K562 (cell line): ENCODE results near the gene PRC1. TPM values are rescaled to one million over a fixed set of nuclear protein-coding genes. Genes with fewer than 3 reads are reported as not detected.

ENCODE experiments used
- ATF7 ChIP-seq: fragments of 450-650 bp; IDR thresholded peaks from 2 replicates; pipeline ENCODE4 v1.7.1; 2014; ENCODE audit warnings: mild to moderate bottlenecking, moderate library complexity
- CEBPG ChIP-seq, 3 experiments: fragments of 200-800 bp in 1 of 3; sonication (Bioruptor generic) in 1 of 3; sonication (generic) in 1 of 3; formaldehyde crosslinking in 1 of 3; IDR thresholded peaks in 2 of 3; conservative IDR thresholded peaks in 1 of 3; 2 replicates each; pipeline versions ENCODE4 v1.6.1 to v1.8.0; 2016 to 2022; ENCODE audit warnings: missing compliant biosample characterization in 2 of 3, missing genetic modification characterization in 2 of 3, mild to moderate bottlenecking in 1 of 3, missing genetic modification reagents in 1 of 3
- HDAC1 ChIP-seq, 2 experiments: fragments of 450-650 bp; IDR thresholded peaks; 2 replicates each; pipeline ENCODE4 v1.6.1; 2016 to 2017; ENCODE audit warnings: inconsistent platforms in 1 of 2, mild to moderate bottlenecking in 1 of 2, moderate library complexity in 1 of 2
- HDAC2 ChIP-seq: fragments of 450-650 bp; IDR thresholded peaks from 2 replicates; pipeline ENCODE4 v1.6.1; 2016; ENCODE audit warnings: mild to moderate bottlenecking
- KLF13 ChIP-seq: fragments of 450-650 bp; IDR thresholded peaks from 2 replicates; pipeline ENCODE4 v1.6.1; 2016; ENCODE audit warnings: missing genetic modification characterization, low read depth, mild to moderate bottlenecking, missing compliant biosample characterization, moderate library complexity, borderline replicate concordance
- KLF16 ChIP-seq: IDR thresholded peaks from 2 replicates; pipeline ENCODE4 v1.6.1; 2016; ENCODE audit warnings: antibody characterized with exemption
- MYNN ChIP-seq, 2 experiments: sonication (generic); formaldehyde crosslinking in 1 of 2; IDR thresholded peaks; 2 replicates each; pipeline versions ENCODE4 v1.5.0 to v1.6.1; 2016 to 2020; ENCODE audit warnings: antibody characterized with exemption in 1 of 2, missing genetic modification reagents in 1 of 2
- REST ChIP-seq, 2 experiments: fragments of 450-650 bp; formaldehyde crosslinking in 1 of 2; IDR thresholded peaks; 2 replicates each; pipeline versions ENCODE4 v1.4.0 to v1.6.1; 2014 to 2020; ENCODE audit warnings: mild to moderate bottlenecking in 2 of 2, borderline replicate concordance in 1 of 2, low read depth in 1 of 2
- SMAD4 ChIP-seq: fragments of 250-450 bp; sonication (Bioruptor Pico); conservative IDR thresholded peaks from 2 replicates; pipeline ENCODE4 v1.8.0; 2021; ENCODE audit warnings: inconsistent platforms, mild to moderate bottlenecking, moderate library complexity
- SNRNP70 ChIP-seq: fragments of 200-400 bp; formaldehyde crosslinking; optimal IDR thresholded peaks from 2 replicates; pipeline ENCODE3; 2017; ENCODE audit warnings: low read depth, low read length
- TOE1 ChIP-seq, 2 experiments: fragments of 450-650 bp in 1 of 2; sonication (generic) in 1 of 2; formaldehyde crosslinking in 1 of 2; IDR thresholded peaks; 2 replicates each; pipeline versions ENCODE4 v1.7.1 to v1.8.0; 2016 to 2022; ENCODE audit warnings: borderline replicate concordance in 2 of 2, mild to moderate bottlenecking in 2 of 2, antibody characterized with exemption in 1 of 2, inconsistent platforms in 1 of 2, low read depth in 1 of 2, missing genetic modification reagents in 1 of 2, moderate library complexity in 1 of 2
- ZNF644 ChIP-seq: fragments of 200-800 bp; sonication (Bioruptor generic); IDR thresholded peaks from 2 replicates; pipeline ENCODE4 v1.6.1; 2016; ENCODE audit warnings: low read depth, missing genetic modification characterization, missing compliant biosample characterization
- ZNF766 ChIP-seq: fragments of 200-800 bp; sonication (Bioruptor generic); conservative IDR thresholded peaks from 2 replicates; pipeline ENCODE4 v1.6.1; 2016; ENCODE audit warnings: missing genetic modification characterization, missing compliant biosample characterization
- polyA plus RNA-seq, 8 experiments: library from polyadenylated mRNA; depleted of rRNA in 4 of 8; stranded (reverse) in 5 of 8; unstranded in 3 of 8; fragments of >200 nt; fragmentation: Nextera tagmentation in 2 of 8; fragmentation: Illumina TruSeq in 1 of 8; extraction: Ambion mirVana in 2 of 8; extraction: Trizol in 1 of 8; gene quantifications; 2 replicates each; pipeline versions ENCODE4 v1.2.1 to v1.2.3, GENCODE V29; 2011 to 2014; ENCODE audit warnings: inconsistent platforms in 1 of 8, missing spikeins in 1 of 8
- total RNA-seq, 7 experiments: library from RNA; depleted of rRNA in 6 of 7; stranded (reverse); fragments of >200 nt in 6 of 7; fragmentation: Illumina TruSeq in 2 of 7; extraction: Trizol in 2 of 7; gene quantifications; 2 replicates each; pipeline versions ENCODE4 v1.2.1 to v1.2.3, GENCODE V29; 2011 to 2021; ENCODE audit warnings: low replicate concordance in 1 of 7
- TF ChIP-seq, protein P1 (sequence below): IDR thresholded peaks from 2 replicates; pipeline ENCODE4 v1.6.1; 2011; ENCODE audit warnings: borderline replicate concordance, low read depth, mild to moderate bottlenecking, moderate library complexity, low read length; ENCODE audit not compliant: insufficient read depth, poor library complexity, severe bottlenecking

Gene PRC1
- total and polyA plus RNA-seq, 9 of the 15 experiments (the other 6 are each of a cell fraction or from before 2014, with no cell fraction given) = 156 to 391 (median 240) TPM

DNA sequence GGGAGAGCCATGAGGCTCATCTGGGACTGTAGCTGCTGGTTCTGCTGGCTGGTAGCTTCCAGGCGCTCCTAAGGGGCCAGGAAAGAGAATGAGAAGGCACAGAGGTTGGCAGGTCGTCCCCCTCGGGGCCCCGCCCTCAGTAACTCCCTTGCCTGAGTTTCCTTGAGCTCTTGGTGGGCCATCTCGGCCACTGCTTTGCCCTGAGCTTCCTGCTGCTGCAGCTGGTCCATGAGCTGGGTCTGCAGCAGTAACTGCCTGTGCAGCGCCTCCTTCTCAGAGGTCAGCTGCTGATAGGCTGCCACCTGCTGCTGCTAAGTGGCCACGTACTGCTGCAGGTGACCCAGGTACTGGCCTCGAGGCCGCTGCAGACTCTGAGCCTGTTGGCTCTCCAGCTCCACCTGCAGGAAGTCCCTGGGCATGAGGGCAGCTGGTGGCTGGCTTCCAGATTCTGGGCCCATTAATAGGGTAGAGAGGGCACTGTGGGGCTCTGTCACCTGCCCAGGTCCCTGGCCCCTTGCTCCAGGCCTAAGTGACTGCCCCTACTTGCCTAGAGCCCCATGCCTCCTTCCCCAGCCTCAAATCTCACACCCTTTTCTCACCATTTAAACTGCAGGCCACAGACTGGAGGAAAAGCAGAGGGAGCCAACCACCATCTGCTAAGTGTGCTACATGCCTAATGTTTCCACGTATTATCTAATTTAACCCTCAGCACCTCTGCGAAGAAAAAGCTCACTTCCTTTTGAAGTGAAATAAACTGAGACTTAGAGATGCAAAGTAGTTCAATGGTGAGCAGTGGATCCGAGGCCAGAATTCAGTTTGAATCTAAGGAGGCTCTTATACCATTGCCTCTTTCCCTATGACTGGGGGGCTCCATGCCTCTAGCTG, 38.8 kb upstream of the PRC1 start (continued):
- TF ChIP-seq REST (IDR thresholded peaks at IDR 0.05; ENCODE audit: borderline replicate concordance) (peak; percentile 82; the same call in 1 of the 2 replicates), REST (CRISPR knock-in tag; IDR thresholded peaks at IDR 0.05; ENCODE audit: low read depth) (no peak), SMAD4 (CRISPR knock-in tag) (0 out of 2 replicates have a peak, but pooled peaks have one; percentile 28), SNRNP70 (no peak), HDAC1 (IDR thresholded peaks at IDR 0.05) (peak in 1 of 2 experiments; percentile 41; a peak in 1 of 4 replicates), MYNN (IDR thresholded peaks at IDR 0.05) (peak; percentile 40; the same call in 1 of the 2 replicates), MYNN (CRISPR knock-in tag; IDR thresholded peaks at IDR 0.05) (no peak), KLF16 (peak; percentile 34; the same call in 1 of the 2 replicates), ATF7 (peak; percentile 52), HDAC2 (0 out of 2 replicates have a peak, but pooled peaks have one; percentile 37), KLF13 (tag) (no peak), ZNF644 (tag) (no peak), CEBPG (CRISPR knock-in tag; IDR thresholded peaks at IDR 0.05) (peak; percentile 20; the same call in 1 of the 2 replicates), CEBPG (tag; conservative IDR thresholded peaks at IDR 0.05 in 1 of 2, IDR thresholded peaks at IDR 0.05 in 1 of 2) (no peak), ZNF766 (no peak), TOE1 (IDR thresholded peaks at IDR 0.05; ENCODE audit: borderline replicate concordance) (peak; percentile 64; the same call in 1 of the 2 replicates), TOE1 (CRISPR knock-in tag; IDR thresholded peaks at IDR 0.05; ENCODE audit: borderline replicate concordance, low read depth) (no peak)
- TF ChIP-seq, protein P1, sequence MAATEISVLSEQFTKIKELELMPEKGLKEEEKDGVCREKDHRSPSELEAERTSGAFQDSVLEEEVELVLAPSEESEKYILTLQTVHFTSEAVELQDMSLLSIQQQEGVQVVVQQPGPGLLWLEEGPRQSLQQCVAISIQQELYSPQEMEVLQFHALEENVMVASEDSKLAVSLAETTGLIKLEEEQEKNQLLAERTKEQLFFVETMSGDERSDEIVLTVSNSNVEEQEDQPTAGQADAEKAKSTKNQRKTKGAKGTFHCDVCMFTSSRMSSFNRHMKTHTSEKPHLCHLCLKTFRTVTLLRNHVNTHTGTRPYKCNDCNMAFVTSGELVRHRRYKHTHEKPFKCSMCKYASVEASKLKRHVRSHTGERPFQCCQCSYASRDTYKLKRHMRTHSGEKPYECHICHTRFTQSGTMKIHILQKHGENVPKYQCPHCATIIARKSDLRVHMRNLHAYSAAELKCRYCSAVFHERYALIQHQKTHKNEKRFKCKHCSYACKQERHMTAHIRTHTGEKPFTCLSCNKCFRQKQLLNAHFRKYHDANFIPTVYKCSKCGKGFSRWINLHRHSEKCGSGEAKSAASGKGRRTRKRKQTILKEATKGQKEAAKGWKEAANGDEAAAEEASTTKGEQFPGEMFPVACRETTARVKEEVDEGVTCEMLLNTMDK = peak; percentile 12
